HG03571 (cell line): ENCODE measurements around the gene KCNA10.

Experiments
- ATAC-seq: cut with Tn5 transposase; IDR thresholded peaks from one replicate; pipeline ENCODE4 v1.9.1; 2021; ENCODE audit not compliant: unreplicated experiment

KCNA10 gene

DNA sequence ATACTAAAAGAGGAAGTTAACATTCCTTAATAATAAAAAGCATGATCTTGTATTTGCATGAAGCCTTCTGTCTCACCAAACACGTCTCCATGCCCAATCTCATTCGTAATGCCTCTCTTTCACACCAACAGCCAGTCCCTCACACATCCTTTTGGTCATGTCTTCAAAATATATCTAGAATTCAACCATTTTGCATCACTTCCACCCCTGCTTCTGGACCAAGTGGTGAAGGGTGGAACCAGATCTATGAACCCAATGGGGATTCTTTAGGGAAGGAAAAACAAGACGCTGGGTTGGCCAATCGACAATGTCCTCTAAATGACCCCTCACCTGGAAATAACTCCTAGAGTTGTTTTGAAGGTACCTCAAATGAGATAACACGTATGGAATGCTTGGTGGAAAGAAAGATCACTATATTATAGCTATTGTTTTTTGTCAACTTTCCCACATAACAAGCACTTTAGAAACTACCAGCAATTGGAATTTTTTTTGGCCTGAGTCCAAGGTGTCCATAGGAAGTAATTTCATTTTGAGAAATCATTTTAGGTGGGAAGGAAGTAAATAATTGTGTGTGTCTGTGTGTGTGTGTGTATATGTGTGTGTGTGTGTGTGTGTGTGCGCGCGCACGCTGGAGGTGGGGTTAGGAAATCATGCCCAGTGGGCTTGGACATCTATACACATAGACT is at the start of gene KCNA10:
TSS of gene KCNA10 (minus strand) at position 51 of the 686 bp plus-strand sequence. CDS start 388 bp downstream, outside the sequence.
- no peak for ATAC-seq

DNA sequence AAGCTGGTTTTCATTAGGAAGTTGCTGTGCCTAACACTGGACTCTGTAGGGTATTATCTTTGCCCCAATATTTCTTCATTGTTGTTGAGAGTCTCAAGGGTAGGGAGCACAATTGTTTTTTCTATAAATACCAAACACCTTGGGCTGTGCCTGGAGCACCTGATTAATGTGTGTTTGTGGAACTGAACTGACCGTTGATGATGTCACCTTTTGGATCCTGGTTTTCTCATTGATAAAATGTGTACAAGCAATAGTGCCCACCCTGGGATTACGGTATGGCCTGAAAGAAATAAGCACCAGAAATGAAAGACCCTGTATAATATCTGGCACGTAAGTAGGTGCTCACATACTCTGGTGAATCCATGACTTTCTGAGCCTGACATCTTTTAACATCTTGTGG is 47.9 kb upstream of the KCNA10 start:
- ATAC-seq: no peak

DNA sequence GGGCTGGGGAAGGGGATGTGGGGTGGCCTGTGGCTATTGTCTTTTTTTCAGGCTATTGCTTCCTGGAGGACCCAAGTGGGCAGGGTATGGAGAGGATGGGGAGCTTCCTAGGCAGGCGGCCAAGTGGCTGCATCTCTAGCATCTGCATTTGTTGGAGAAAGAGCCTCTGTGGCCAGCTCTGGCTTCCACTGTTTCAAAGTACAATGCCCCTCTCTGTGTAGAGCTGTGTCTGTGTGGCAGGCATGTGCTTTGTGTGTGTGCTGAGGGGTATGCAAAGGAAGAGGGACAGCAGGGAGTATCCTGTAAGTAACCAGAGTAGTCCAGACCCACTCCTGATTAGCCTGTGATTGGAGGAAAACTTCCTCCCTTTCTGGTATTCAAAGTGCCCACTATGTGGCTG is 46.6 kb upstream of the KCNA10 start:
- ATAC-seq: no peak

DNA sequence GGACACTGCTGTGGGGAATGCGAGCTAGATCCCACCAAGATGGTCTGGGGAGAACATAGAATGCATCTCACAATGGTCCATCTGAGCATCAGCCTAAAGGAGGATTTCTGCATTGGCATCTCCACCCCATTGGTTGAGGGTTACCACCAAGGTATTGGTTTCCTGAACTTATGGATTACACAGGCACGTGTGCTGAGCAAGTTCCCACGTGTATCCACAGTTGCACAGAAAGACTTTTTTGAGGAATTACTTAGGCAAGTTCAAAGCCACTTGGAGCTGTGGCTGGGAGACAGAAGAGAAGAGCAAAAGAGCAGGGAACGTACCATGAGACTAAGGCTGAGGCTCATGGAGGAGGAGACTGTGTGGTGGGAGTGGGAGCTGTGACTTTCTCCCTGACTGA is 44.1 kb upstream of the KCNA10 start:
- no peak for ATAC-seq

DNA sequence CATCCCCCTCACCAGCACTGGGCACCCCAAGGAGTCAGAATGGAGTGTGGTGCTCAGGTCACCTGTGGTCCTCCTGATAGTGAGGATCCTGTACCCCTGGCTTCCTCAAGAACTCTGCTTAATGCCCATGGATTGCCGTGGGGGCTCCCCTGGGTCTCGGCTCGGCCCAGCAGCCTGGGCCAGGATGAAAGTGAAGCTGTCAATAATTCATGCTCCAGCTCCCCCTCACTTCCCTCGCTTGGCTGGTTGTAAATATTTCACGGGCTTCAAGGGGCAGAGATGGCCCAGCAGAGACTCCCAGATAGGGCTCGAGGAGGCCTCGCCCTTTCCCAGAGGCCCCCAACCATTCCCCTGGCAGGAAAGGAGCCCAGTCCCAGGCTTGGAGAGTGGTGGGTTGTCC is 42.6 kb upstream of the KCNA10 start:
- ATAC-seq: no peak

DNA sequence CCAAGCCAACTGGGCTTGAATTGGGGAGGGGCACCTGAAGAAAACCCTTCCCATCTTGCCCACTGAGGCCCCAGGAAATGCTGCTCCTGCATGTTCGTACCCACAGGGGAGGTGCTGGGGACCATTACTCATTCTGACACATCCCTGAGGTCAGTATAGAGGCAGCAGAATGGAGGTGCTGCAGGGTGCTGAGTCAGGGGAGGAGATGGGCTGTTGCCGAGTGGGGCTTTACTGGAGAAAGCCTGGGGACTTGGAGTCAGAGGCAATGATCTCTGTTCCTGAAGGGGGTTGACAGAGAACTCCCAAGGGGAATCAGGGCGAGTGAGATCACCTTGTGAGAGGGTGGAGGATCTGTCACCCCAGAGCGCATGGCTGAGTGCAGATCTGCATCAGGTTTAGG is 40.2 kb upstream of the KCNA10 start:
- no peak for ATAC-seq

DNA sequence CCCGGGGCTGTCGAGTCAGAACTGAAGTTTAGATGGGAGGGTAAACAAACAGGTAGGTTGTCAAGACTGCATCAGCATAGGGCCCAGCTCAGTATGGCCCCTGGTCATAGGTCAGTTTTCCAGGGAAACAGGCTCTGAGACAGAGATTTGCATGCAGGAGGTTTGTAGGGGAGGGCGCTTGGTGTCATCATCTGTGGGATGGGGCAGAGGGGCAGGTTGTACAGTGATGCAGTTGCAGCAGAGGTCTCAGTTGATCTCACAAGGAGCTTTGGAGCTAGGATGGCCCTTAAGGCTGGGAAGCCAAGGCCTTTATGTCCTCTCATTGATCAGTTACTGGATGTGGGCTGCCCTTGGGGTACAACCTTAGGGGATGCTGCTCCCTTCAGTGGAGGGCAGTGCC is 38.5 kb upstream of the KCNA10 start:
- ATAC-seq: no peak

DNA sequence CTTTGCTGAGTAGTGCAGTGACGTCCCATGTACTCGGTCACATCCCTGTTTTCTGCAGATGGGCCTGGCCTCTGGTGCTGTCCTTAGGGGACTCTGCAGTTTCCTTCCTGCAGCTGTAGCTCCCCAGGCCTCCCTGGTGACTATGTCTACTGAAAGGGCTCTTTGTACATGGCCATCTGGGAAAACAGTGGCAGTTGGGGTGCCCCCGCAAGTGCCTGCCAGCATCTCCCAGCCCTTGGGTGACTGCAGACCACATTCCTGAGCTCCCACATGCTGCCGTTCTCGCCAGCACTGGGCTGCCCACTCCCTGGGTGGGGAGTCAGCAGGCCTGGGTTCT is 37.5 kb upstream of the KCNA10 start:
- ATAC-seq: no peak

DNA sequence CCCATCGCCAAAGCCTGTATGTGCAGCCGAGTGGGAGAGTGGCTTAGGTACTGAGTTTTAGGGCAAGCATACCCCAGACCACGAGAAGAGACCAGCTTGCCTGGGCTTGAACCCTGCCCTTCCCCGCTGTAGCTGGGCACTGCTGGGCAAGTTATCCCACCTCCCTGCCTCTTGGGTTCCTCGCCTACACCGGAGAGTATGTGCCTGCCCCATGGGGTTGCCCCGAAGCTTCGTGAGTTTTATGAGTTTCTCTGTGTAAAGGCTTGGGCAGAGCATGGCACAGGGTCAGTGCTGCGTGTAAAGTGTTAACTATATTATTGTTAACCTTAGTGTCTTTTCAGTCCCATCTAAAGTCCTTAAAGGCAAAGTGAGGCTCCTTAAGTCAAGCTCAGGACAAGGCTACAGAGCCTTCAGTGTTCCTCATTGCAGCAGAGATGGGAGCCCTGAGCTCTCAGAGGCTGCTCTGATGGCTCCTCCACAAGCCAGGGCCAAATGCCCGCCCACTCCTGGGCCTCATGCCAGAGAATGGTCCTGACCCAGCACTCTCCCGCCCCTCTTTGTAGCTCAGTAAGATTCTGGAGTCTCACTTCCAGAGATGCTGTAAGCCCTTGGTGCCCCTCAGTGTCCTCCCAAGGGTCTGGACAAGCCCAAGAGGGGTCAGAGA is 37.0 kb upstream of the KCNA10 start:
- no peak for ATAC-seq

DNA sequence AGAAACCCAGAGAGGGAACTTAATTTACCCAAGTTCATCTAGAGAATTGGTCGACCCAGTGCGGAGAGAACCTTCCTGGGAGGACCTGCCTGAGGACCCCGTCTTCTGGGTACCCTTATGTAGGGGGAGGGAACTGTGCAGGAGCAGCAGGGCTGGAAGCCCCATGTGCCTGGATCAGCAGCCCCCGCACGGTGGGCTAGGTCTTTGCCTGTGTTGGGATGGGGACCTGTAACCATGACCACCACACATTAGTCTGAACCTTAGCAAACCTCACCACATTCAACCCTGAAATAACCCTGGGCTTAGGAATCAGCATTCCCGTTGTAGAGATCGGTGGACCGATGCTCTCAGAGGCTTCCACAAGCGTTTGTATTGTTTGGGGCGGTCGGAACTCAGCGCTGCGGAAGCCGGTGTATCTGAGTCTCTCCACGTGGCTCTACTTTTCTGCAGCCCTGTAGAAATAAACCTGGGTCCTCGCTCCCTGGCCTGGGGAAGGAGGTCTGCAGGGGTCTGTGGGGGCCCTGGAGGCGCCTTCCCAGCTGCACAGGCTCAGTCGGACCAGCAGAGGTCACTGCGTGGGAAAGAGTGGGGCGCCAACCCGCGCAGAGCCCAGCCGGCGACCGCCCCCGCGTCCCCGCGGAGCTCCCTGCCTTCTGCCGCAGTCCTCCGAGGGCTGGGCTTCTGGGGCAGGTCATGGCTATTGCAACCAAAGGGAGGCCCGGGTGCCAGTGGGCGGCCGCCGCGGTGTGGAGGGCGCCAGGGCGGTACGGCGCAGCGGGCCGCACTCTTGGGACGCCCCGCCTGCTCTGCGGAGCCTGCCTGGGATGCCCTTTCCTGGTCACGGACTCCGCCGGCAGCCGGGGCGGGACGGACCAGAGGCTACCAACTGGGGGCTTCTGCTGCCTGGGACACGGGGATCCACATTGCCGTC is 36.2 kb upstream of the KCNA10 start:
- ATAC-seq: no peak

DNA sequence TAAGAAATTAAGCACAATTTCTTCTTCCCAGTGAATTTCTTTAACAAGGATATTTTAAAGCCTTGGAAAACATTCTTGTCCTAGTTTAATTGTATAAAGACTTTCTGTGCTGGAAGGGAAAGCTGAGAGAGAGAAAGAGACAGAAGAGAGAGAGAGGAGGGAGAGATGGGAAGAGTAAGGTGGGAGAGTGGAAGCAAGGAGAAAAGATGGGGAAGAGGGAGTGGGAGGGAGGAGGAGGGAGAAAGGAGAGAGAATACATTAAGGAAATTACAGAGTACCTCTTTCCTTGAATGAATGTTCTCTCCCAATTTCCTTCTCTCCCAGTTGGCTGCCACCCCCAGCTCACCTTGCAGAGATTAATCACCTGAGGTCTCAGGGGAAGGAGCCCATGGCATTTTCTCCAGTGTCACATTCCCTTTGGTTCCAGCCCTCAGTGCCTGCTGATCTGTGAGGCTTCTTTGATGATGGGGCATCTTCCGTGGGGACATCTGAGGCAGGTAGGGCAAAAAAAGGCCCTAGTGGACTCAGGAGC is 32.4 kb upstream of the KCNA10 start:
- no peak for ATAC-seq

DNA sequence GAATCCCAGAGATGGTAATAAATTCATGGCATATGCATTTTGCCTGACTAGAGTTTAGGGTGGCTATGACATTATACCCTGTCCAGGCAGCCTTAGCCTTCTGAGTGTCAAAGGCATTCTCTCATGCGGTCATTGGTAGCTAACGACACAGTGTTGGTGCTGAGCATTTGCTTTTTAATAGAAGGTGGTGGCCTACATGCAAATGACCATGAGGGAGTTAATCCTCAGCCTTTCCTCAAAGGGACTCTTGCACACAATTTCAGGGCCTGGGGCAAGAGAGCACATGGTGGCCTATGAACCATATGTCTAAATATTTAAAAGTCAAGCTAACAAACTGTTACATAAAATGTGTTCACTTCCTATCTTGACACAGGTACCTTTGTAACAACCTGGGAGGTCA is 30.9 kb upstream of the KCNA10 start:
- no peak for ATAC-seq

DNA sequence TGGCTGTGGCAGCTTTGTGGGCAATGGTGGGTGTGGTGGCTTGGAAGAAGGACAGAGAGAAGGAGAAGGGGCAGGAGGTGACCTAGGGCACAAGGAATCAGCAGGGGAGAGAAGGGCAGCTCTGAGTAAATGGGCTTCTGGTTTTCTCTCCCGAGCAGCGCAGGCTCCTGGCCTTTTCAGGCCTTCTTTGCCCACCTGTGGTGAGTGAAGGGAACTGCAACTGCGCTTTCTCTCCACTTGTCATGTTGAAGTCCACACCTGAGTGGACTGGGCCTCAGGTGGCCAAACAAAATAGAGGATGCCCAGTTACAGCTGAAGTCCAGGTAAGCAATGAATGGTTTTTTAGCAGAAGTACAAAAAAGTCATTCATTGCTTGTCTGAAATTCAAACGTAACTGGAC is 29.4 kb upstream of the KCNA10 start:
- no peak for ATAC-seq

DNA sequence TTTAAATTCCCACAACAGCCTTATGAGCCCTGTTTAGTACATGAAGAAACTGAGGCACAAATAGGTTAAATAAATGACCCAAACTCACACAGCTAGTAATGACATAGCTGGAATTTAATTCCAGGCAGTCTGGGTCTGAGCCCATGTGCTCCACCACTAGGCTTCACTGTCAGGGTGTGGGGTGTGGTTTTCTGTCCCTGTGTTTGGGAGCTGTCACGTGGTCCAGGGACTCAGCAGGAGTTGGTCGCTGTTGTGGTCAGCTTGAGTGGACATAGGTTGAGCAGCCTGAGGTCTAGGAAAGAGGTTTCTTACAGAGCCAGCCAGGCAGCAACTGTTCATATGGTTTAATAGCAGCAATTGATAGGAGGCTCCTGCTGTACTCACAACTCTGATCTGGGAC is 28.0 kb upstream of the KCNA10 start:
- ATAC-seq: no peak

DNA sequence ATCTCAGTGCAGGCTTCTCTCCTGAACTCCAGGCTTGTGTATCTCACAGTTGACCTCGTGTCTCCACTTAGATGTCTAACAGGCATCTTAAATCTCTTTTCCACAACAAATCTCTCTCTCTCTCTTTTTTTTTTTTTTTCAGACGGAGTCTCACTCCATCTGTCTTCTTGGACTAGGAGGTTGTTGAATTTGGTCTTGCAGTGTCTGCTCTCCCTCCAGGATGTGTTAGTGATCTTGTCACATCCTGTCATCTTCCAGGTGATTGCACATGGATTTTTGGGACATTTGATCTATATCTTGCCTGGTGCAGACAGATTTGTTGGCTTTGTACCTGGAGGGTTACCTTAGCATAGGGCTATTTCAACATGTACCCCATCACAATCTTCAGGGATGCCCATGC is 26.5 kb upstream of the KCNA10 start:
- no peak for ATAC-seq

DNA sequence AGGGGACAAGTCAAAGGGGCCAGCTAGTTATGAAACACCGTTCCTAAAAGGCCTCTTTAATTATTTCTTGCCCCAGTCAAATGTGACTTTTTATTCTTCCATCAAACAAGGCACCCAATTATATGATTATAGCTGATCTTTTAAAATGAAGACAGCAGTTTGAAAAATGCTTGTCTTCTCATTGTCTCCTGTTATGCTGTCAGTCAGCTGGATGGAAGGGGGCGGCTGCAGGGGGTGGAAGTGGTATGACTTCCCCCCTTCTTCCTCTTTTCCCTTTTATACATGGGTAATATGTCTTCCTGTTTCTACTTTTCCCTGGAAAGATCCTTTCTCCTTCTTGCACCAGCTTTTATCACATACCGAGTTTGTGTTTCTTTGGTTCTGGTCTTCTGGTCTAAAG is 25.8 kb upstream of the KCNA10 start:
- ATAC-seq: no peak

DNA sequence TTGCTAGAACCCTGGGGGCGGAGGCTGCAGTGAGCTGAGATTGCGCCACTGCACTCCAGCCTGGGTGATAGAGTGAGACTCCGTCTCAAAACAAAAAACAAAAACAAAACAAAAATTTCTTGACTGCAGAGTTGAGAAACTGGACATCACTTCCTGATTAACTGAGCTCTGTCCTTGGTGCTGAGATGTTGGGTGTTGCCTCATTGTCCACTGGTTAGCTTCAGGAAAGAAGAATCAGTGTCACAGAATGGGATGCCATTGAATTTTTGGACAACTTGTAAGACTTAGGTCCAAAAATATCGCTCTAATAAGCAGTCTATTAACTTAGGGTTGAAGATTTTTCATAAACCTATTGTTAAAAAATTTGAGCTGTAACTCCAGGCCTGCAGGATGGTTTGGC is 23.8 kb upstream of the KCNA10 start:
- no peak for ATAC-seq

DNA sequence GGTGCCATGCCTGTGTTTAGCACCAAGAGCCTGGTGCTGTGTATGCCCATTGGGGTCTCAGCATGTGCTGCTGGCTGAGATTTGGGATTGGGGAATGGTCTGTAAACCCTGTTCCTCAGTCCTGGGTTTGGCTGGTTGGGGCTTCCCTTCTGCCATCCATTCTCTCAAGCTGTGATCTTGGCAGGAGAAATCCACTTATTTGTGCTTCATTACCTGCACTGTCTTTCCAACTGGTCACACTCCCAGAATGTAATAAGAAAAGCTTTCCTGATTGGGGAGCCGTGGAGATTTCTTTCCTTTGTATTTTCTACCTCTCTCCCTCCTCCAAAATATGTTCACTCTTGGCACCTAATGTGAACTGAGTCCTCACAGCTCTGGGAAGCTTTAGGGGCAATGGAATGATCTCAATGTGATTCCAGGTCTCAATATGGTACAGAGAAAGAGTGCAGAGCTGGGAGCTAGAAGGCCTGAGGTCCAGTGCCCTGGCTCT is 23.0 kb upstream of the KCNA10 start:
- no peak for ATAC-seq

DNA sequence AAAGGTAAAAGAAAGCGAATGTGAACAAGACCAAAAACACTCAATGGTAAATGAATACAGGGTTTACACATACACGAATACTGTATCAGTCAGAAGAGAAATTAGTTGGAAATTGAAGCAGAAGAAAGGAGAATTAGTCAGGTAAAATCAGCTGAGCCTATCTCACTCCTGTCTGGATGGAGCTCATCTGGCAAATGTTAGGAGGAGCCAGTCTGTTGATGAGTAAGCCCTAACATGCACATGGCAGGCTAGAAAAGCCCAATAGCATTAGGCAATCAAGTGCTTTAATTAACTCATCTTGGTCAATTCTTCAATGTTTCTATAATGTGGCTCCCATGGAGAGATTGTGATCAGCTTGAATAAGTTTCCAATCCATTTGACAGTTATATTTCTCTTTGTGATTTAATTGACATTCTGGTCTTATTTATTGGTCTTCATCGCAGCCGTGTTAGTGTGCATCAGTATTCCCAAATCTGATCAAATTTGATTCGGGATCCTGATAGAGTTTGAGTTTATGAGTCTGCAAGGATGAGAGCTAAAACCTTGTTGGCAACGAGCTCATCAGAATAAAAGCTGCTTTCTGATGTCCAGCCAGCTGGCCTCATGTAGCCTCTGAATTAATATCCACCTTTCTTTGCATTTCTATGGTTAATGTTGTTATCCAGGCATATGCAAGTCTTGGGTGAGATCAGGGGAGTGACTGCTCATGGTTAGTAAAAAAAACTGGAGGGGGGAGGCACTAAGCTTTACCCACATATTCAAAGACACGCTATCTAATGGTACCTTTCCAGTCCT is 22.1 kb upstream of the KCNA10 start:
- ATAC-seq: no peak

DNA sequence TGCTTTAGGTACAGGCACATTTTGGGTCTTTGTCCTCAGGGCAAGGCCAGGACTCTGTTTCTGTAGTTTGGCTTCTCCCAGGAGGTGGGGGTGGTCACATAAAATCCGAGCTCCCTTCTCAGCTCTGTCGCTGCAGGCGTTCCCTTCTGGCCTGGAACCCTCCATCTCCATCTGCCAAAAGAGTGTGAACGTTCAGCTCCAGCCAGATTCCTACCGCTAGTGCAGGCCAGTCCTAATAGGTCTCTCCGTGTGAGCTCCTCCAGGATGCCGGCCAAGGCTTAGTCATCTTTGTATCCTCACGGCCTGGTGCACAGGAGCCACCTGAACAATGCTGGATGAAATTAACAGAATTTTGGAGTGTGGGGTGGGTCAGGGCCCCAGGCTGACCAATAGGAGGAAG is 19.9 kb upstream of the KCNA10 start:
- no peak for ATAC-seq

DNA sequence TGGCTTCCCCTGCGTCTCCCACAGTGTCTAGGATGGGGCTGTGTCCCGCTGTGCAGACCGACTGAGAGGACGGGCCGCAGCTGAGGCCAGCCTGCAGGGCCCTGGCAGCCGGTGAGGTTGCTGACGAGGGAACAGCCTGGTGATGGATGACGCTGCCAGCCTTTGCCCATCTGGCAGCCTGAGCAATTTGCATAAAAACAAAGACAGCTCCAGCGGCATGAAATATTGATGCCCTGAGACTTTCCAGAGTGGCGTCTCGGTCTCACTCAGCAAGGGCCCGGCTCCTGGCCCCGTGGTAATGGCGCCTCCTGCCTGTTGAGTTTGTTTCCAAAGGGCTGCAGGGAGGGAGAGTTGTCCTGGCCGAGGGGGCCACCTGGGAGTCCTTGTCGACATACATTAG is 19.1 kb upstream of the KCNA10 start:
- no peak for ATAC-seq
